GM18909 (cell line): ENCODE measurements around the gene SYNPO2.
"Not testable (repeated sequence)": the region's sequence is repeated elsewhere in the genome, so short reads cannot be mapped to it uniquely, and the experiment has no call there.

ENCODE experiments used
- ATAC-seq: cut with Tn5 transposase; IDR thresholded peaks from one replicate; pipeline ENCODE4 v1.9.1; 2021; ENCODE audit warnings: mild to moderate bottlenecking; ENCODE audit not compliant: unreplicated experiment, poor library complexity

SYNPO2 gene

DNA sequence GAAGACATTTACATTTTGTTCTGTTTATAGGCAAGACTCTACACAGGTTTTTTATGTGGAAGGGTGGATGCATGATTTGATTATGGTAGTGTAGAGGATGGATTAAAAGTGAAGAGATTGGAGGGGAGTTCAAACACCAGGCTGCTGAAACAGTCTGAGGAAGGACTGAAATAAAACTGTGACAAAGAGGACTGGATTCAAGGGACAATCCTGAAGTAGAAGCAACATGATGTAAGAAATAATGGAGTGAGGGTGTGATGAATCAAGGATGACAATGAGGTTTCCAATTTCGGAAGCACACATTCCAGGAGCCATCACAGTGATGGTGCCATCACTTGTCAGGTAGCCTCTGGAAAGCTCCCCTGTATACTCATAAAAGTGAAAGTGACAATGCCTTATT is 103.5 kb downstream of the SYNPO2 start:
- ATAC-seq, result no peak

DNA sequence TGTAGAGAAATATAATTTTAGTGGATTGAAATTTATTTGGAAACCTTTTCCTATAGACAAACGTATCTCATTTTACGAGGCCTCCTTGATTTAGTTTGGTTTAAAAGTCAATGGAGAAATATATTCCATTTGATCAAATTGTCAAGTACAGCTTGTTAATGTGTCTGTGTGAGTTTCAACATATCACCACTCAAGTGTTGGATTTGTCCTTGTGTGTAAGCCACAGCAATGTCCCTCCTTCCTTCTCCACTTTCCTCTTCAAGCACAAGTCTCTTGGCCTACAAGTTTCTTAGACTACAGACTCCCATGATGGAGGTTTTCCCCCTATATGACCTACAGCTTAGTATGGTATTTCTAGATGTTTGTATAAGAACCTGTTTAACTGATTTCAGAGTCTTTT is 104.7 kb downstream of the SYNPO2 start:
- no peak for ATAC-seq

DNA sequence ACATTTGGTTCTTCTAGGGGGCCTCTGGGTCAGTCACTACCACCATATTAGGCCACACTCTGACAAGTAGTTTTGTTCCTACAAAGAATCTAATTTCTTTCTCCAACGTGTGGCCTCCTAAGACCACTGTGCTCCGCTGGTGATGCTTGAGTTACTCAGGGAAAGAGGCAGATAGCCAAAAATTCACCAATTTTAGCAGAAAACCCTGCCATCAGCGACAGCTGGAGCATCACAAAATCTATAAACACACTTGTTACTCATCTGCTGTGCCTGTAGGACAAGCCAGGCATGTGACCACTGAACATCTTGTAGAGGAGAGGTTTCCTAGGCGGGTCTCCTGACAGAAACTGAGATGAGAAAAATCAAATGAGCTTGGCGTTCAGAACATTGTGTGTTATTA is 105.4 kb downstream of the SYNPO2 start:
- no peak for ATAC-seq

DNA sequence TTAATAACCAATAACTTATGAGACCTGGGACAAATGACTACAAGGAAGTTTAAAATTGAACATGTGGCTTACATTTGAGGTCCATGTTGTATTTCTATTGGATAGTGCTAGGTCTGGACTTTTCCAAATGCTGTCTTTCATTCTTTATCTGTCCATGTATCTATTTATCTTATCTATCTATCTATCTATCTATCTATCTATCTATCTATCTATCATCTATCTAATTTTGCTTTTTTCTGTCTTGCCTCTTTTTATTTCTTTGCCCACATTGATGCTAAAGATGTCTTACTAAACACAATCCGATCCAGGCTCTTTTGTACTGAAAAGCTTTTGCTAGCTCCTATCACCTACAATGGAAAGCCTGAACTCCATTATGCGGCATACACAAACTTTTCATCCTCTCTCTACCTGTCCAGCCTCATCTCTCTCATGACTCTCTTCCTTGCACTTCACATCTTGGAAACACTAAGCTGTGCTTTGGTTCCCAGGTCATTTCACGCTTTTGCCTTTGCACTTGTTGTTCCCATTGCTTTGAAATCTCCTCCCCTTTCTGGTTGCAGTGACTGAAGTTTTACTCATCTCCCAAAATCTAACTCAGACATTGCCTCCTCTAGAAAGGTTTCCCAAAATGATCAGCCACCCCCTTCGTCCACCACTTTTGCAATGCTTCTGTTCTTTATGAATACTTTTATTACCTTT is 107.2 kb downstream of the SYNPO2 start:
- no peak for ATAC-seq

DNA sequence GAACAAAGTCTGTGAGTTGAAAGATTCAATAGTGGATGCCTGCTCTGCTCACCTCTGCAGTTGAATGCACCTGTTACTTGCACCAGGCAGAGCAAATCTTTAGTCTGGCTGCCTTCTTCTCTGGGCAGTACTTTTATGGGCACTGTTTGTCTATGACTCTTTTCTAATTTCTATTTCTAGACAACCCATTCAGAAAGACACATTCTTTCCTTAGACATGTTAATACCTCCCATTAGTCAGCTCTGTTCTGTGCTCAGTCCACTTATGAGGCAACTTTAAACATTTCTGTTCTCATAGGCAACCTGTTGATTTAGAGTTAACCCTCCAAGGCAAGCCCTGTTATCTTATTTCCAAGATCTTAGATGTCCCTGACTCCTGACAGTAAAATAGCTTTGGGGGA is 108.9 kb downstream of the SYNPO2 start:
- ATAC-seq, result no peak

DNA sequence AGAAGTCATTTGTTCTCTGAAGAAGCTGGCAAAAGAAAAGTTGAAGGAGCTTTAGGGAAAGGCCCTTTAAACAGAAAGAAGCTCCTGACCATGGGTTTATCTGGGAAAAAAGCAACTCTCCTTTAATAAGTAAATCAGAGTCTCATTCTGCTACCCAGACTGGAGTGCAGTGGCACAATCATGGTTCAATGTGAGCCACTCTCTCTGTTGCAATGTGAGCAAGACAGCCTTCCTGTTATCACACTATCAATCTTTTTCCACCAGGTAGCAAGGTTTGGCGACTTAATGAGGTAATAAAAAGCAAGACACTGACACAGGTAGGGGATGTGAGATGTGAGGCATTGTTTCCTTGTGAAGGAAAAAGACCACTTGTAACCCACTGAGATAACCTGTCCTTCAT is 111.3 kb downstream of the SYNPO2 start:
- ATAC-seq, result no peak

DNA sequence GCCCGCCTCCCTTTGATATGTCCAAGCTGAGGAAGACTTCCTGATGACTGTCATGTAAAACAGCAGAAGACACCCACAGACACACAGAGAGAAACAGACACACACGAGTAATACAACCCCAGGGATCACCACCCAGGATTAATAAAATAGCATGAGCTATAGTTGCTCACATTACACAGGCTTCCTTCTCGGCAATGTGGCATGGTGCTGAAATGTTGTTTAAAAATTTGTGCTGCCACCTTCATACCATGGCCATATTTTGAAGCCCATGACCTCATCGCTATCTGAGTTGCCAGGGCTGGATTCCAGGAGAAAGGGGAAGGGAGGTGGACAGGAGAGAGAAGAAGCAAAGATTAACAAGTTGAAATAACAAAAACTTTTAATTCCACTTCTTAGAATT is 111.7 kb downstream of the SYNPO2 start:
- ATAC-seq, result no peak

DNA sequence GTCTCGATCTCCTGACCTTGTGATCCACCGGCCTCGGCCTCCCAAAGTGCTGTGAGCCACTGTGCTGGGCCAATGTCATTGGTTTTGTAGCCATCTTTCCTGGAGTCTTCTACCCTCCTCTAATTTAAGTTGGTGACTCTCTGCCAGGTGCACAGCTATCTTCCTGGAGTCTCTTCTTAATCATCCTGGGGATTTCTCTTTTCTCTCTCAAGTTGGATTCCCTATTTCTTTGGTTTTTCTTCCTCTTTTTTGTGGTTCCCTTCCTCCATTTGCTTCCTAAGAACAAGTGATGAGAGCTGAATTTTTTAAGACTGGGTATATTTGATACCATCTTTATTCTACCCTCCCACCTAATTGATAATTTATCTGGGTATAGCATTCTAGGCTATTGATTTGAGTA is 113.8 kb downstream of the SYNPO2 start:
- ATAC-seq, result no peak

DNA sequence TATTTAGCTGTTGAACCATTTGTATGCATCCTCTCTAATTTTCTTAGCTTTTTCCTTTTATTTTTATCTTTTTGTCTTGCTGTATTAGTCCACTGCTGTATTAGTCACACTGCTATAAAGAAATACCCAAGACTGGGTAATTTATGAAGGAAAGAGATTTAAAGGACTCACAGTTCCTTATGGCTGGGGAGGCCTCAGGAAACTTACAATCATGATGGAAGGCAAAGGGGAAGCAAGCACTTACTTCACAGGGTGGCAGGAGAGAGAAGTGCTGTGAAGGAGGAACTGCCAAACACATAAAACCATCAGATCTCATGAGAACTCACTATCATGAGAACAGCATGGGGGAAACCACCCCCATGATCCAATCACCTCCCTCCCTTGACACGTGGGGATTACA is 114.3 kb downstream of the SYNPO2 start:
- ATAC-seq, result not testable (repeated sequence)

DNA sequence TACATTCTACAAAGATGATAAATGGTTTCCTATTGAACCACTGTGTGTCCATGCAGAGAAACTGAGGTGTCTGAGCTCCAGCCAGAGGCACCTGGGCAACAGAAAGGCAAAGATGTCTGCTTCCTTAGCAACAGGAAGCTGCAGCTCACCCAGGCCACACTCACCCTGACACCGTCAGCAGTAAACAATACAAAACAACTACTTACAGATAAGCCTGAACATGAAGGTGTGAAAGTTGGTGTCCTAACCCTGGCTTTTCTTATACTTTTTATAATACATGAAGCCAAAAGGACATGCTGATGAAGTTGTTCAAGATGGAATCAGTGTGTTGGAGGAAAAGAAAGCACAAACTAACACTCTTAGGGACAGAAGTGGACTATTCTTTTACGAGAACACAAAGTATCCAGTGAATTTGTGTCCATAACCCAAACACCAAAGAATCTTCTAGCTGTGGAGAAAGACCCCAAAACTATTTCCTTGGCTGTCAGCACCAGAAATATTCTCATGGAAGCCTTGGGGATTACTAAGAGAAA is 117.3 kb downstream of the SYNPO2 start:
- no peak for ATAC-seq

DNA sequence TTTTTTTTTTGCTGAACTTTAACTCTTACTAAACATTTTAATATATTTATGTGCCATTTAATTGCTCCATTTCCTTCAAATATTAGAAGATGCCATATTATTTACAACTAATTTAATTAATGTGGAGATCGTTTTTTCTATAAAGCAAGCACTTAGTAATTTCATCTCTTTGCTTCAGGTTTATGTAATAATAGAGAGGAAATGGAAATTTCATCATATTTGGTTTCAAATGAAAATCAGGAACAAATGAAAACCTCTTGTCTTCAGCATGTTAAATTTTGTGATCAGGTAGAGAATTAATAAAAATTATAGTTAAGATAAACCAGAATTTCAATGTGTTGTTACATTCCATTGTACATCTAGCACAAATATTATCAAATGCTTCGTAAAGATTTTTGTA is 120.1 kb downstream of the SYNPO2 start:
- no peak for ATAC-seq

DNA sequence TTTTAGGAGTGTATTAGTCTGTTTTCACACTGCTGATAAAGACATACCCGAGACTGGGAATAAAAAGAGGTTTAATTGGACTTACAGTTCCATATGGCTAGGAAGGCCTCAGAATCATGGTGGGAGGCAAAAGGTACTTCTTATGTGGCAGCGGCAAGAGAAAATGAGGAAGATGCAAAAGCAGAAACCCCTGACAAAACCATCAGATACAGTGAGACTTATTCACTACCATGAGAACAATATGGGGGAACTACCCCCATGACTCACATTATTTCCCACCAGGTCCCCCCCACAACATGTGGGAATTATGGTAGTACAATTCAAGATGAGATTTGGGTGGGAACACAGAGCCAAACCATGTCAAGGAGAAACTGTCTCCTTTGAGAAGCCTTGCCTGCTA is 121.6 kb downstream of the SYNPO2 start:
- not testable (repeated sequence) for ATAC-seq

DNA sequence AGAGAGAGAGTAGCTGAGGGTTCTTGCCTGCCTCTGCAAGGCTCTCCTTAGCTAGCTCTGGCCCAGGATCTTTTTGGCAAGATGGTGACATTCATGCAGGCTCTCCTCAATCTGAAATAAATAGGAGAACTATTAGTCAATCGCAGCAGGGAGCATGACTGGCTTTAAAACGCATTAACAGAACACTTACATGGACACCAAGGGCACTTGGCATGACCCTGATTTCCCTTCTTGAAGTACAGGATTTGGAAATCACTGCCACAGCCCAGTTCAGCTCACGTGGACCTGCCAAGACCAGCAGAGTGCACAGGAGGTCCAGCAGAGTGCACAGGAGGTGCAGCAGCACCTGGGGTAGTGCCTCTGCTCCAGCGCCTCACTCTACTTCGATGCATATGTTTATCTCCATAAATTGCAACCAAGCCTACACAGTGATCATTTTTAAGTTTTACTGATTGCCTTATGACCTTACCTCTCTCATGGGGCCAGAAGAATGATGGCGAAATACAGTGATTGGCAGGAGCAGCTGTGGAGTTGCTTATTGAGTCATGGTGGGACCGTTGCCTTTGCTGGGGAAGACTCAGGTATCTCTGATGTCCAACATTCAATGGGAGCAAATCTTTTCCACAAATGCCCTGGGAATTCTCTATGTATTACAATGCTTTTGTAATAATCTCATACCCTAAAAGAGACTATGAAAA is 122.4 kb downstream of the SYNPO2 start:
- no peak for ATAC-seq

DNA sequence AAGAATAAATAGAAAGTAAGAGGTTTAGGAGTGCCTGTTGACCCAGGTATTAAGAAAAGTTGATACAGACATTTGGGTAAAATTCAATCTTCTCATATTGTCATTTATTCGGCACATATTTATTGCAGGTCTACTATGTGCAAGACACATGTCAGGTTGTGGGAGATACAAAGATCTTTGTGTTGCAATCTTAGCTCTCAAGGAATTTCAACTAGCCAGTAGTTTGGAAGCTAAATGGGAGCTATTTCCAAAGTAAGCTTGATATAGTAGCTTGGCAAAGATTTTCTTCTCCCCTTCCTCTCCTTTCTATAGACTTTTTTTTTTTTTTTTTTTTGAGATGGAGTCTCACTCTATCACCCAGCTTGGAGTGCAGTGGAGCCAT is 122.9 kb downstream of the SYNPO2 start:
- ATAC-seq, result no peak

DNA sequence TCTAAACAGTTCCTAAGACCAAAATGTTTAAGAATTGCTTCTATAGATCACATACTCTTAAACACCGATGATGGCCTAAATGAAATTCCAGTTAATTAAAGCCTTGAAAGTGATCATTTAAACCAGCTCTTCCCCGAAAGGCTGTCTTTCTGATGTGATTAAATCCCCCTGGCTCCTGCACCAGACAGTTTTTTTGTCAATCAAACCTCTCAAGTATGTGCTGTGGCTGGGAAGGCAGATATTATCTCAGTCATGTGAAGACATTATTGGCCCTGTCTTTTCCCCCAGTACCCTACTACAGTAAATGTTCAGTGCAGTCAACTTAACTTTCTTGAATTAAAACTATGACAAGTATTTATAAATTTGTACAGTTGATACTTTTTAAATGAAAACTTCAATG is 126.0 kb downstream of the SYNPO2 start:
- ATAC-seq, result no peak

DNA sequence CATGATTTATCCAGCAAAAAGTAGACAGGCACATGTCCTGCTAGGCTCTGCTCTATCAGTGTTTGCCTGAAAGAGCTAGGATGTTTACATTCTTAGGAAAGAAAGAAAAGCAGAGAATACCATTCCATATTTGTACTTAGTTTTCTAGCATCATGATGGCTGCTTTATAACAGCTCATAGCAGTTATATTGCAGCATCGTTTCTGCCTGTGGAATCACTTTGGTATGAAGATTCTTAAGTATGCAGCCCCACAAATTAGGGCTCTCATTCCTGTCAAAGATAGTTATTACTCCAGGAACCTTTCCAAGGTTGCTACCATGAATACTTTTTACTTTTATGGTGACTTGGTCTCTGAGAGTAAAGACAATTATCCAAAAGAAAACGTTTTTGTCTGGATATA is 128.0 kb downstream of the SYNPO2 start:
- ATAC-seq, result no peak

DNA sequence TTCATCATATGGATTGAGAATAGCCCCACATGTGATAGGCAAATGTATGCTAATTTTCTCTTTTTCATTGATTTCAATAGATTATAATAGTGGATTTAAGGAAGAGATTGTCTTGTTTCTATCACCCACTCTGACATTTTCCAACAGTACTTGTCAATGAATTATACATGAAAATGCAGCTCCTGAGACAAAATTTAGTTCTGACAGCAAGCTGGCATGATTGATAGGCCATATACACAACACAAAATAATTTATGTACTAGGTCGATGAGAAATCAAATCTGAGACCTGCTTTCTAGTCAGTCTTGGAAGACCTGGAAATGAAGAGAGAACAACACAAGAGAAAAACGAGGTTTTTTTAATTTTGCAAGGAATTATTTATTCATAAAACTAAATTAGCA is 129.0 kb downstream of the SYNPO2 start:
- no peak for ATAC-seq

DNA sequence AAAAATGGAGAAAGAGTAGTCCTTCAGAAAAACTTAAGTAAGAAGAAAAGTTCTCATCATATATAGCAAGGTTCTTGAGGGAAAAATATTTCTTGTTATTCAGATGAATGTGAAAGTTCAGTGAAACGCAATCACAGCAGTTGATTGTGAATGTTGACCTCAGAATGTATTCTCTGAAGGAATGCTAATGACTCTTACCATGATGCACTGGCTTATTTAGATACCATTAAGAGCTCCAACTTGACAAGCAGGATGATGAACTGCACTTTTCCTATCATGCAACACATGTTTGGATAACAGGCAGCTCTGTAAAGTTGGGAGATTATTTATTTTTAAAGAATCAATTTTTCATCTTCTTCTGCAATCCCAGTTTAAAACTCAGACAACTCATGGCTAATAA is 131.5 kb downstream of the SYNPO2 start:
- ATAC-seq, result no peak

DNA sequence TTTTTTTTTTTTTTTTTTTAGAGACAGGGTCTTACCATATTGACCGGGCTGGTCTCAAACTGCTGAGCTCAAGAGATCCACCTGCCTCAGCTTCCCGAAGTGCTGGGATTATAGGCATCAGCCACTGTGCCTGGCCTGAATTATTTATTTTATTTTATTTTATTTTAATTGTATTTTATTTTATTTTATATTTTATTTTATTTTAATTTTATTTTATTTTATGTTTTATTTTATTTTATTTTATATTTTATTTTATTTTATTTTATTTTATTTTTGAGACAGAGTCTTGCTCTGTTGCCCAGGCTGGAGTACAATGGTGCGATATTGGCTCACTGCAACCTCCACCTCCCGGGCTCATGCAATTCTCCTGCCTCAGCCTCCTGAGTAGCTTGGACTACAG is 133.9 kb downstream of the SYNPO2 start:
- not testable (repeated sequence) for ATAC-seq

DNA sequence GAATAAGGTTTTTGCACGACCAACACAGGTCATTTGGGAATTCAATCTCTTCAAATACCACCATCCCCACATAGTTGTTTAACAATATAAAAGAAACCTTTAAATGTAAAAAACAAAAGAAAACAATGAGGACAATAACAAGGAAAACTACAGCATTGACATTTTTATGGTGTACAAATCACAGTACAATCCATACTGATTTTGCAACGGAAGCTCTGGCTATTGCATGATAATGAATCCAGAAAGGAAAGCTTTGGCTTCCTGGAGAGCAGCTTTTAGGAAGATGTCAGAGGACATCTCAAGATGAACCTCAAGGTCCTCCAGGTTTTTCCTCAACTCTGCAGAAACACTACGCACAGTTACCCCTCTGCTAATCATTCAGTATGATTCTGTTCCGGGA is 135.4 kb downstream of the SYNPO2 start:
- no peak for ATAC-seq

DNA sequence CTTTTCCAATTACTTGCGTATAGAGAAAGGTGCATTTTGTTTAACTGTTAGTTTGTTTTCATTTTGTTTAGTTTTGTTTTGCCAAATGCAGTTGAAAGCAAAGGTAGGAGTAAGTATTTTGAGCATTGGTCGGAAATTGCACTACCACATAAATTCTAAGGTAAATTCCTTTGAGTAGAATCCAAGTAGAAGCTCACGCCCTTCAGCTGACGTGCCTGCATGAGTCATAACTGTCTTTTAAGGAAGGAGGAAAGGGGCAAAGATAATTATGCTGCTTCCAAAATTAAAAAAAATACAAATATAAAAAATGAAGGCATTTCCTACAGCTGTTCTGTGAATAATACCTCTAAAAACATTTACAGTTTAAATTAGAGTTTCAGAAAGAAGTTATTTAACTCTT is 136.8 kb downstream of the SYNPO2 start:
- ATAC-seq, result no peak
